ENCODE results near the gene SLIT3. TPM values are rescaled to one million over a fixed set of nuclear protein-coding genes. Genes with fewer than 3 reads are reported as not detected.

The SLIT3 gene
- total and polyA plus RNA-seq, 9 of the 15 experiments (the other 6 are each of a cell fraction or from before 2014, with no cell fraction given) = 0.01 to 0.04 TPM; not detected in 7

DNA sequence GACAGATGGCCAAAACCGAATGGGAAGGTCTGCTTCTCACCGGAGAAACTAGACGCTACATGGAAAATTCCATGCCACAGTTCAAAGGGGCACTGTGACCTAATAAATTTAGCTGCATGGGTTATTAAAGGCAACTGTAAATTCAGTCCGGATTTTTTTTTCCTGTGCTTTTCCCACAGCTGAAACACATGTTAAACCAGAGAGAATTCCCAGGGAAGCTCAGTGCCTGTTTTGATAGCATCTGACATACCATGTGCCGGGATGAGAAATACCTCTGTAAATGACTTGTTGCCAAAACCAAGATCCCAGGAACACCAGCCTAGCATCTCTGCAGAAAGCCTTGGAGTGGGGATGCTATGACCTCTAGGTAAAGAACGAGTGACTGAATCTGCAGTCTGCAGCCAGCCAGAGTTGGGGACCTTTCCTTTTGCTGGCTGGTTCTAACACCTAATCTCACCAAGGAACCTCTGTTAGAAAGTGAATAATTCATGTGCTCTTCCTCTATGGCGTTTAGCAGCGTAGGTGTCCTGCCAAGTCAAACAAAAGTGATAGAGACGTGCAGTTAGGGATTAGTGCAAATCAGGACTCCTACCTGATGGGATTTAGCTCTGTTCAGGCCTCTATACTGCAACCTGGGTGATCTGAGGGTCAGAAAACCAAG, 77.9 kb downstream of the SLIT3 start:
- Histone ChIP-seq H3K79me2 (ENCODE audit: control insufficient read depth, insufficient read depth, low read length) (no peaks in the 10 kb centered on the region), H2AFZ (ENCODE audit: low read depth, low read length) (no peak overlapping the region), H3K36me3 (ENCODE audit: control insufficient read depth, insufficient read depth, low read length) (no peaks in the 10 kb centered on the region), H3K9ac (ENCODE audit: insufficient read depth in 1 of 2, low read depth in 2 of 2, low read length in 2 of 2) (no peak overlapping the region), H3K9me3 (replicated peaks; ENCODE audit: control insufficient read depth, insufficient read depth, low read depth, low read length) (no peaks in the 10 kb centered on the region), H3K9me1 (ENCODE audit: control insufficient read depth, insufficient read depth, low read length) (no peaks in the 10 kb centered on the region), H3K4me2 (ENCODE audit: insufficient read depth, low read length) (no peak overlapping the region), H3K4me3 (no peak overlapping the region), H3K27ac (ENCODE audit: extremely low read depth, low read depth, low read length) (no peak overlapping the region), H3K4me1 (replicated peaks in 1 of 2; ENCODE audit: control insufficient read depth in 2 of 2, insufficient read depth in 2 of 2, low read length in 2 of 2) (no peaks in the 10 kb centered on the region), H4K20me1 (replicated peaks; ENCODE audit: control insufficient read depth, insufficient read depth, low read length) (no peaks in the 10 kb centered on the region), H3K27me3 (ENCODE audit: control insufficient read depth in 2 of 2, insufficient read depth in 2 of 2, low read length in 2 of 2) (no peaks in the 10 kb centered on the region)
- BruUV-seq (replicated peaks) = no TSS peak
- ChIA-PET POLR2A (no interaction called here), CTCF (ENCODE audit: low intra/inter-chr PET ratio) (no interaction called here)
- DNase-seq (ENCODE audit: extremely low read depth in 1 of 4, low spot score in 3 of 4) = no peak
- no peak for FAIRE-seq
- in situ Hi-C loops (cut with MboI) (no loop called here), intact Hi-C loops (cut with micrococcal nuclease) (no loop called here)
- 0% methylated on average over 9 of the region's 9 CpGs for WGBS (ENCODE audit: insufficient coverage, low coverage, missing lambda C conversion rate)
- no peak for ATAC-seq
- TF ChIP-seq ZBTB17 (CRISPR knock-in tag; IDR thresholded peaks at IDR 0.05) (no peak), CREB1 (IDR thresholded peaks at IDR 0.05) (no peak), CREB1 (CRISPR knock-in tag; IDR thresholded peaks at IDR 0.05) (no peak), ZNF780A (CRISPR knock-in tag; IDR thresholded peaks at IDR 0.05) (no peak), ILK (tag; IDR thresholded peaks at IDR 0.05; ENCODE audit: borderline replicate concordance, low read depth) (no peak), ZNF707 (CRISPR knock-in tag; conservative IDR thresholded peaks at IDR 0.05) (no peak), PTBP1 (IDR thresholded peaks at IDR 0.05; ENCODE audit: low read depth, low read length) (no peak), EZH2 (IDR thresholded peaks at IDR 0.05; ENCODE audit: borderline replicate concordance, low read depth, low read length) (no peak), PHB (CRISPR knock-in tag; IDR thresholded peaks at IDR 0.05) (no peak), STAT5B (CRISPR knock-in tag; IDR thresholded peaks at IDR 0.05) (no peak)
- TF ChIP-seq, protein P1, sequence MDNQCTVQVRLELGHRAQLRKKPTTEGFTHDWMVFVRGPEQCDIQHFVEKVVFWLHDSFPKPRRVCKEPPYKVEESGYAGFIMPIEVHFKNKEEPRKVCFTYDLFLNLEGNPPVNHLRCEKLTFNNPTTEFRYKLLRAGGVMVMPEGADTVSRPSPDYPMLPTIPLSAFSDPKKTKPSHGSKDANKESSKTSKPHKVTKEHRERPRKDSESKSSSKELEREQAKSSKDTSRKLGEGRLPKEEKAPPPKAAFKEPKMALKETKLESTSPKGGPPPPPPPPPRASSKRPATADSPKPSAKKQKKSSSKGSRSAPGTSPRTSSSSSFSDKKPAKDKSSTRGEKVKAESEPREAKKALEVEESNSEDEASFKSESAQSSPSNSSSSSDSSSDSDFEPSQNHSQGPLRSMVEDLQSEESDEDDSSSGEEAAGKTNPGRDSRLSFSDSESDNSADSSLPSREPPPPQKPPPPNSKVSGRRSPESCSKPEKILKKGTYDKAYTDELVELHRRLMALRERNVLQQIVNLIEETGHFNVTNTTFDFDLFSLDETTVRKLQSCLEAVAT (IDR thresholded peaks at IDR 0.05) = no peak
- TF ChIP-seq, protein P2, sequence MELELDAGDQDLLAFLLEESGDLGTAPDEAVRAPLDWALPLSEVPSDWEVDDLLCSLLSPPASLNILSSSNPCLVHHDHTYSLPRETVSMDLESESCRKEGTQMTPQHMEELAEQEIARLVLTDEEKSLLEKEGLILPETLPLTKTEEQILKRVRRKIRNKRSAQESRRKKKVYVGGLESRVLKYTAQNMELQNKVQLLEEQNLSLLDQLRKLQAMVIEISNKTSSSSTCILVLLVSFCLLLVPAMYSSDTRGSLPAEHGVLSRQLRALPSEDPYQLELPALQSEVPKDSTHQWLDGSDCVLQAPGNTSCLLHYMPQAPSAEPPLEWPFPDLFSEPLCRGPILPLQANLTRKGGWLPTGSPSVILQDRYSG (tag; conservative IDR thresholded peaks at IDR 0.05; ENCODE audit: low read depth) = no peak
- TF ChIP-seq, protein P3, sequence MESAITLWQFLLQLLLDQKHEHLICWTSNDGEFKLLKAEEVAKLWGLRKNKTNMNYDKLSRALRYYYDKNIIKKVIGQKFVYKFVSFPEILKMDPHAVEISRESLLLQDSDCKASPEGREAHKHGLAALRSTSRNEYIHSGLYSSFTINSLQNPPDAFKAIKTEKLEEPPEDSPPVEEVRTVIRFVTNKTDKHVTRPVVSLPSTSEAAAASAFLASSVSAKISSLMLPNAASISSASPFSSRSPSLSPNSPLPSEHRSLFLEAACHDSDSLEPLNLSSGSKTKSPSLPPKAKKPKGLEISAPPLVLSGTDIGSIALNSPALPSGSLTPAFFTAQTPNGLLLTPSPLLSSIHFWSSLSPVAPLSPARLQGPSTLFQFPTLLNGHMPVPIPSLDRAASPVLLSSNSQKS (CRISPR knock-in tag; IDR thresholded peaks at IDR 0.05) = no peak
- TF ChIP-seq, protein P4, sequence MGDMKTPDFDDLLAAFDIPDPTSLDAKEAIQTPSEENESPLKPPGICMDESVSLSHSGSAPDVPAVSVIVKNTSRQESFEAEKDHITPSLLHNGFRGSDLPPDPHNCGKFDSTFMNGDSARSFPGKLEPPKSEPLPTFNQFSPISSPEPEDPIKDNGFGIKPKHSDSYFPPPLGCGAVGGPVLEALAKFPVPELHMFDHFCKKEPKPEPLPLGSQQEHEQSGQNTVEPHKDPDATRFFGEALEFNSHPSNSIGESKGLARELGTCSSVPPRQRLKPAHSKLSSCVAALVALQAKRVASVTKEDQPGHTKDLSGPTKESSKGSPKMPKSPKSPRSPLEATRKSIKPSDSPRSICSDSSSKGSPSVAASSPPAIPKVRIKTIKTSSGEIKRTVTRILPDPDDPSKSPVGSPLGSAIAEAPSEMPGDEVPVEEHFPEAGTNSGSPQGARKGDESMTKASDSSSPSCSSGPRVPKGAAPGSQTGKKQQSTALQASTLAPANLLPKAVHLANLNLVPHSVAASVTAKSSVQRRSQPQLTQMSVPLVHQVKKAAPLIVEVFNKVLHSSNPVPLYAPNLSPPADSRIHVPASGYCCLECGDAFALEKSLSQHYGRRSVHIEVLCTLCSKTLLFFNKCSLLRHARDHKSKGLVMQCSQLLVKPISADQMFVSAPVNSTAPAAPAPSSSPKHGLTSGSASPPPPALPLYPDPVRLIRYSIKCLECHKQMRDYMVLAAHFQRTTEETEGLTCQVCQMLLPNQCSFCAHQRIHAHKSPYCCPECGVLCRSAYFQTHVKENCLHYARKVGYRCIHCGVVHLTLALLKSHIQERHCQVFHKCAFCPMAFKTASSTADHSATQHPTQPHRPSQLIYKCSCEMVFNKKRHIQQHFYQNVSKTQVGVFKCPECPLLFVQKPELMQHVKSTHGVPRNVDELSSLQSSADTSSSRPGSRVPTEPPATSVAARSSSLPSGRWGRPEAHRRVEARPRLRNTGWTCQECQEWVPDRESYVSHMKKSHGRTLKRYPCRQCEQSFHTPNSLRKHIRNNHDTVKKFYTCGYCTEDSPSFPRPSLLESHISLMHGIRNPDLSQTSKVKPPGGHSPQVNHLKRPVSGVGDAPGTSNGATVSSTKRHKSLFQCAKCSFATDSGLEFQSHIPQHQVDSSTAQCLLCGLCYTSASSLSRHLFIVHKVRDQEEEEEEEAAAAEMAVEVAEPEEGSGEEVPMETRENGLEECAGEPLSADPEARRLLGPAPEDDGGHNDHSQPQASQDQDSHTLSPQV (IDR thresholded peaks at IDR 0.05) = no peak
